CD14-positive monocyte (primary cell): ENCODE results near the gene ARHGEF11. TPM values are rescaled to one million over a fixed set of nuclear protein-coding genes. Genes with fewer than 3 reads are reported as not detected.
A peak's percentile ranks its signal among the peaks of the same experiment; 100 is the strongest.

ENCODE experiments used
- DNase-seq, 3 donors: peaks; one replicate each; pipeline ENCODE4 v3.0.0-alpha.2; 2011 to 2022
- H2AFZ ChIP-seq: 2 replicates; pipeline ENCODE4 v1.6.0; 2012; ENCODE audit warnings: mild to moderate bottlenecking, low read depth, low read length, inconsistent platforms; ENCODE audit not compliant: insufficient read depth, poor library complexity, severe bottlenecking
- H3K27ac ChIP-seq, 2 donors: 1 replicate in 1 of 2; 2 replicates in 1 of 2; pipeline ENCODE4 v1.5.1; 2012 to 2013; ENCODE audit warnings: low read length in 2 of 2, control low read depth in 1 of 2, inconsistent platforms in 1 of 2, low read depth in 1 of 2, mild to moderate bottlenecking in 1 of 2
- H3K27me3 ChIP-seq, 2 donors: one replicate each; pipeline versions ENCODE4 v1.6.0 to v1.6.1; 2011 to 2013; ENCODE audit warnings: low read length in 2 of 2; ENCODE audit not compliant: control insufficient read depth in 2 of 2, insufficient read depth in 2 of 2
- H3K36me3 ChIP-seq, 2 donors: replicated peaks in 1 of 2; 1 replicate in 1 of 2; 2 replicates in 1 of 2; pipeline versions ENCODE4 v1.5.1 to v1.6.1; 2012 to 2013; ENCODE audit warnings: low read length in 2 of 2, control low read depth in 1 of 2, inconsistent platforms in 1 of 2, mild to moderate bottlenecking in 1 of 2; ENCODE audit not compliant: insufficient read depth in 2 of 2, control insufficient read depth in 1 of 2
- H3K4me1 ChIP-seq, 2 donors: 1 replicate in 1 of 2; 2 replicates in 1 of 2; pipeline versions ENCODE4 v1.5.1 to v1.6.1; 2012 to 2013; ENCODE audit warnings: low read length in 2 of 2, control low read depth in 1 of 2, inconsistent platforms in 1 of 2, mild to moderate bottlenecking in 1 of 2, moderate library complexity in 1 of 2; ENCODE audit not compliant: insufficient read depth in 2 of 2, control insufficient read depth in 1 of 2
- H3K4me2 ChIP-seq: replicated peaks from 2 replicates; pipeline ENCODE3; 2012; ENCODE audit warnings: low read length, moderate library complexity, mild to moderate bottlenecking; ENCODE audit not compliant: poor library complexity, severe bottlenecking; ENCODE audit errors: extremely low read depth
- H3K4me3 ChIP-seq, 3 experiments: fragments of 200-600 bp in 1 of 3; sonication (generic) in 1 of 3; replicated peaks in 1 of 3; 1 replicate in 2 of 3; 2 replicates in 1 of 3; pipeline ENCODE4 v1.5.1; 2011 to 2013; ENCODE audit warnings: low read length in 3 of 3, mild to moderate bottlenecking in 3 of 3, control low read depth in 2 of 3, low read depth in 2 of 3, inconsistent platforms in 1 of 3, moderate library complexity in 1 of 3
- H3K79me2 ChIP-seq: 2 replicates; pipeline ENCODE4 v1.6.0; 2012; ENCODE audit warnings: mild to moderate bottlenecking, control low read depth, inconsistent platforms, low read length, moderate library complexity; ENCODE audit not compliant: insufficient read depth
- H3K9ac ChIP-seq: 2 replicates; pipeline ENCODE4 v1.6.0; 2017; ENCODE audit warnings: low read length, mild to moderate bottlenecking; ENCODE audit not compliant: insufficient read depth, poor library complexity, severe bottlenecking
- H3K9me3 ChIP-seq, 2 donors: replicated peaks in 1 of 2; 1 replicate in 1 of 2; 2 replicates in 1 of 2; pipeline versions ENCODE4 v1.5.1 to v1.6.1; 2012 to 2013; ENCODE audit warnings: low read length in 2 of 2, control low read depth in 1 of 2; ENCODE audit not compliant: control insufficient read depth in 1 of 2, insufficient read depth in 1 of 2
- H4K20me1 ChIP-seq: 2 replicates; pipeline ENCODE4 v1.6.0; 2012; ENCODE audit warnings: mild to moderate bottlenecking, low read length, control low read depth, moderate library complexity; ENCODE audit not compliant: insufficient read depth
- H3K27ac Mint-ChIP-seq, 7 donors: one replicate each; pipeline ENCODE4 v1.8.0; 2020; ENCODE audit warnings: mild to moderate bottlenecking in 7 of 7, mixed read lengths in 7 of 7, moderate library complexity in 6 of 7, inconsistent platforms in 2 of 7
- H3K27me3 Mint-ChIP-seq, 3 donors: one replicate each; pipeline ENCODE4 v1.8.0; 2021 to 2022; ENCODE audit warnings: low read depth in 3 of 3, mild to moderate bottlenecking in 3 of 3, mixed read lengths in 3 of 3, moderate library complexity in 3 of 3, inconsistent platforms in 1 of 3
- H3K36me3 Mint-ChIP-seq, 2 donors: one replicate each; pipeline ENCODE4 v1.8.0; 2020; ENCODE audit warnings: mixed read lengths in 2 of 2, inconsistent platforms in 1 of 2, mild to moderate bottlenecking in 1 of 2
- H3K4me1 Mint-ChIP-seq: one replicate; pipeline ENCODE4 v1.8.0; 2020; ENCODE audit warnings: mild to moderate bottlenecking, mixed read lengths
- H3K4me3 Mint-ChIP-seq, 2 donors: one replicate each; pipeline ENCODE4 v1.8.0; 2020; ENCODE audit warnings: mild to moderate bottlenecking in 2 of 2, mixed read lengths in 2 of 2, moderate library complexity in 1 of 2
- H3K9me3 Mint-ChIP-seq, 7 donors: one replicate each; pipeline ENCODE4 v1.8.0; 2020 to 2022; ENCODE audit warnings: mixed read lengths in 7 of 7, mild to moderate bottlenecking in 6 of 7, moderate library complexity in 6 of 7, inconsistent platforms in 2 of 7
- WGBS: methylation state at CpG from one replicate; pipeline ENCODE4 v1.1.5; 2013; ENCODE audit warnings: missing lambda C conversion rate; ENCODE audit not compliant: insufficient coverage; 5-methylcytosine and 5-hydroxymethylcytosine counted together
- intact Hi-C, 2 donors: fragments of 100-400 bp; cut with micrococcal nuclease; formaldehyde crosslinking; loops; one replicate each; pipeline versions ENCODE4 v1.15.0 to v1.15.1; 2023
- polyA plus RNA-seq, 3 donors: library from polyadenylated mRNA; depleted of rRNA in 1 of 3; unstranded in 2 of 3; stranded (reverse) in 1 of 3; fragments of 300-500 nt in 2 of 3; fragments of >200 nt in 1 of 3; fragmentation: Illumina TruSeq in 2 of 3; gene quantifications; 1 replicate in 2 of 3; 2 replicates in 1 of 3; pipeline ENCODE4 v1.2.3, GENCODE V29; 2012 to 2021
- TF ChIP-seq, protein P1 (sequence below): fragments of 200-600 bp; IDR thresholded peaks from one replicate; pipeline ENCODE4 v1.8.0; 2022; ENCODE audit warnings: antibody characterized with exemption, mild to moderate bottlenecking

The ARHGEF11 gene
- polyA plus RNA-seq, 3 donors: 17.0 to 78.5 (median 17.7) TPM

DNA sequence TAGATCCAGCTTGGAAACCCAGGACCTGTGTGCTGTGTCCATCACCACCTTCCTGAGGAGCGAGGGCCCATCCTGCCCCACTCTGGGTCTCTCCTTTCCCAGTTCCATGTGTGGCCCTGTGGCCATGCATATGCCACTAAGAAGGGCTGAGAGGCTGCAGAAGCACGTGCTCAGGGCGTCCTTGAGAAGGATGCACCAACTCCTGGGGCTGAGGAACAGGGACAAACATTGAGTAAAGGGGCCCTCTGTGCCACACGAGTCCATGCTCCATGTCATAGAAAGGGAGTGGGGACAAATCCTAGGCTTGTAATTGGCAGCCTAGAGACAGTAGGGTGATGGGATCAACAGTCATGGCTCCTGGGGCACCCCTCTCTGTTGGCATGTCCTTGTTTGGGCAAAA is 45.6 kb upstream of the ARHGEF11 start:
- Mint-ChIP-seq H3K9me3 (peaks cover 0 to 2% (median 0%) of the 10 kb centered on the region in 7 donors), H3K4me3 (no peak overlapping the region), H3K36me3 (no peaks in the 10 kb centered on the region), H3K27me3 (peaks cover 2 to 13% (median 3%) of the 10 kb centered on the region in 3 donors), H3K4me1 (peaks cover 3% of the 10 kb centered on the region), H3K27ac (peak overlapping the region in 2 of 7 donors; percentile 15 to 55)
- no peak overlapping the region for H3K27ac ChIP-seq
- 98% methylated on average over 4 of the region's 4 CpGs for WGBS
- TF ChIP-seq, protein P1, sequence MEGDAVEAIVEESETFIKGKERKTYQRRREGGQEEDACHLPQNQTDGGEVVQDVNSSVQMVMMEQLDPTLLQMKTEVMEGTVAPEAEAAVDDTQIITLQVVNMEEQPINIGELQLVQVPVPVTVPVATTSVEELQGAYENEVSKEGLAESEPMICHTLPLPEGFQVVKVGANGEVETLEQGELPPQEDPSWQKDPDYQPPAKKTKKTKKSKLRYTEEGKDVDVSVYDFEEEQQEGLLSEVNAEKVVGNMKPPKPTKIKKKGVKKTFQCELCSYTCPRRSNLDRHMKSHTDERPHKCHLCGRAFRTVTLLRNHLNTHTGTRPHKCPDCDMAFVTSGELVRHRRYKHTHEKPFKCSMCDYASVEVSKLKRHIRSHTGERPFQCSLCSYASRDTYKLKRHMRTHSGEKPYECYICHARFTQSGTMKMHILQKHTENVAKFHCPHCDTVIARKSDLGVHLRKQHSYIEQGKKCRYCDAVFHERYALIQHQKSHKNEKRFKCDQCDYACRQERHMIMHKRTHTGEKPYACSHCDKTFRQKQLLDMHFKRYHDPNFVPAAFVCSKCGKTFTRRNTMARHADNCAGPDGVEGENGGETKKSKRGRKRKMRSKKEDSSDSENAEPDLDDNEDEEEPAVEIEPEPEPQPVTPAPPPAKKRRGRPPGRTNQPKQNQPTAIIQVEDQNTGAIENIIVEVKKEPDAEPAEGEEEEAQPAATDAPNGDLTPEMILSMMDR: no peak
- peaks cover 4 to 5% of the 10 kb centered on the region in 2 donors for H3K4me1 ChIP-seq
- intact Hi-C loops: no loop called here
- H2AFZ ChIP-seq: no peak overlapping the region
- DNase-seq: no peak
- no peaks in the 10 kb centered on the region for H3K79me2 ChIP-seq
- H3K4me2 ChIP-seq: no peak overlapping the region
- no peaks in the 10 kb centered on the region for H4K20me1 ChIP-seq
- no peaks in the 10 kb centered on the region for H3K27me3 ChIP-seq
- H3K9me3 ChIP-seq: no peaks in the 10 kb centered on the region
- H3K4me3 ChIP-seq: no peak overlapping the region
- H3K36me3 ChIP-seq: no peaks in the 10 kb centered on the region
- H3K9ac ChIP-seq: no peak overlapping the region

GRCh38 chr1:157090771-157091170 is 45.2 kb upstream of the ARHGEF11 start:
- no peak overlapping the region for H3K4me2 ChIP-seq
- TF ChIP-seq, protein P1: no peak
- intact Hi-C loops: loop anchor here in 1 of 2 donors (1.0 kb wide), 1 partner anchor 66 kb away; no protein-coding TSS in a partner anchor
- 64% methylated on average over 2 of the region's 3 CpGs for WGBS
- H3K9me3 ChIP-seq: no peaks in the 10 kb centered on the region
- peaks cover 8 to 9% of the 10 kb centered on the region in 2 donors for H3K4me1 ChIP-seq
- Mint-ChIP-seq H3K4me3 (no peak overlapping the region), H3K27ac (peak overlapping the region in 1 of 7 donors; percentile 15), H3K9me3 (peaks cover 0 to 2% (median 0%) of the 10 kb centered on the region in 7 donors), H3K27me3 (peaks cover 2 to 13% (median 3%) of the 10 kb centered on the region in 3 donors), H3K36me3 (no peaks in the 10 kb centered on the region), H3K4me1 (peaks cover 5% of the 10 kb centered on the region)
- H2AFZ ChIP-seq: no peak overlapping the region
- H3K9ac ChIP-seq: no peak overlapping the region
- no peaks in the 10 kb centered on the region for H3K27me3 ChIP-seq
- H3K36me3 ChIP-seq: no peaks in the 10 kb centered on the region
- H3K27ac ChIP-seq: no peak overlapping the region
- H4K20me1 ChIP-seq: no peaks in the 10 kb centered on the region
- no peaks in the 10 kb centered on the region for H3K79me2 ChIP-seq
- H3K4me3 ChIP-seq: no peak overlapping the region
- DNase-seq: no peak
